ENCODE results near the gene RANBP10. TPM values are rescaled to one million over a fixed set of nuclear protein-coding genes. Genes with fewer than 3 reads are reported as not detected.

Gene RANBP10
- total and polyA plus RNA-seq, 2 of the 8 experiments (the other 6 are each of a cell fraction or from before 2014, with no cell fraction given): 14.2 to 16.8 TPM

GRCh38 chr16:67746846-67747245 is 59.5 kb downstream of the RANBP10 start:
- no peak overlapping the region for H3K4me3 ChIP-seq (ENCODE audit: extremely low read depth in 1 of 4, insufficient read depth in 2 of 4, low read depth in 3 of 4, low read length in 4 of 4)
- no peak overlapping the region for H3K18ac ChIP-seq (ENCODE audit: extremely low read depth, low read length)
- FAIRE-seq (no peak), DNase-seq (ENCODE audit: low read depth in 1 of 2, low spot score in 2 of 2) (no peak)
- H3K9me3 ChIP-seq (ENCODE audit: insufficient read depth in 2 of 2, low read depth in 1 of 2, low read length in 1 of 2): no peaks in the 10 kb centered on the region
- no peak overlapping the region for H2BK120ac ChIP-seq (replicated peaks; ENCODE audit: low read depth, low read length)
- no peak overlapping the region for H3K4me2 ChIP-seq (ENCODE audit: insufficient read depth in 1 of 2, low read depth in 2 of 2, low read length in 2 of 2)
- H2AFZ ChIP-seq (ENCODE audit: low read length): no peak overlapping the region
- H3K36me3 ChIP-seq (ENCODE audit: control insufficient read depth in 2 of 4, insufficient read depth in 4 of 4, low read length in 3 of 4): peaks cover 0 to 10% (median 0%) of the 10 kb centered on the region in 4 experiments; a peak in 2 of 8 replicates
- no peak overlapping the region for H3K4ac ChIP-seq (replicated peaks; ENCODE audit: insufficient read length, low read depth, low read length)
- H3K9ac ChIP-seq (replicated peaks in 1 of 4; ENCODE audit: extremely low read depth in 1 of 4, low read depth in 3 of 4, low read length in 3 of 4): no peak overlapping the region
- H2AK5ac ChIP-seq (ENCODE audit: low read depth, low read length): no peak overlapping the region
- no peak overlapping the region for H2BK20ac ChIP-seq (ENCODE audit: low read length)
- no peaks in the 10 kb centered on the region for H3K27me3 ChIP-seq (replicated peaks in 1 of 4; ENCODE audit: control insufficient read depth in 3 of 4, extremely low read depth in 1 of 4, insufficient read depth in 3 of 4, low read length in 3 of 4)
- H3K23me2 ChIP-seq (ENCODE audit: low read depth, low read length): no peaks in the 10 kb centered on the region
- no peak overlapping the region for H3K27ac ChIP-seq (ENCODE audit: low read depth, low read length)
- H3K79me1 ChIP-seq (ENCODE audit: low read depth, low read length): no peaks in the 10 kb centered on the region
- no peak overlapping the region for H4K8ac ChIP-seq (ENCODE audit: extremely low read depth, insufficient read depth, low read length)
- H3K23ac ChIP-seq (ENCODE audit: insufficient read length): no peak overlapping the region
- H3K56ac ChIP-seq (replicated peaks; ENCODE audit: insufficient read length, low read depth, low read length): no peak overlapping the region
- H4K5ac ChIP-seq (ENCODE audit: insufficient read length, low read depth, low read length): no peak overlapping the region
- H2BK15ac ChIP-seq (ENCODE audit: low read length): no peak overlapping the region
- H2BK12ac ChIP-seq (ENCODE audit: low read depth, low read length): no peak overlapping the region
- H3K4me1 ChIP-seq (replicated peaks in 1 of 4; ENCODE audit: control insufficient read depth in 3 of 4, insufficient read depth in 4 of 4, low read length in 3 of 4): no peaks in the 10 kb centered on the region
- no peak overlapping the region for H2BK5ac ChIP-seq (ENCODE audit: low read depth, low read length)
- ChIA-PET POLR2A (ENCODE audit: partially characterized antibody) (no interaction called here), CTCF (ENCODE audit: partially characterized antibody) (interaction anchor here (1.2 kb wide), 1 partner anchor 314 kb away, joined by 3 read pairs; no protein-coding TSS in a partner anchor)
- no peaks in the 10 kb centered on the region for H3K79me2 ChIP-seq (ENCODE audit: control insufficient read depth in 1 of 2, insufficient read depth in 2 of 2, low read length in 2 of 2)
- peaks cover 0 to 8% of the 10 kb centered on the region in 2 experiments for H4K20me1 ChIP-seq (replicated peaks in 1 of 2; ENCODE audit: control insufficient read depth in 1 of 2, insufficient read depth in 2 of 2, low read length in 2 of 2)
- H4K91ac ChIP-seq (replicated peaks; ENCODE audit: insufficient read length, low read length): no peak overlapping the region
- H3K14ac ChIP-seq (ENCODE audit: insufficient read length): no peak overlapping the region
- no peak for TF ChIP-seq KDM4A (IDR thresholded peaks at IDR 0.05; ENCODE audit: low read depth, low read length, severe bottlenecking)
- TF ChIP-seq SP4 (IDR thresholded peaks at IDR 0.05; ENCODE audit: low read length): no peak
- no peak for TF ChIP-seq RNF2 (IDR thresholded peaks at IDR 0.05; ENCODE audit: borderline replicate concordance, low read depth, low read length, missing control alignments, poor library complexity, severe bottlenecking)
- no peak for TF ChIP-seq YY1 (IDR thresholded peaks at IDR 0.05; ENCODE audit: low read depth, low read length)
- no peak for TF ChIP-seq POU5F1 (IDR thresholded peaks at IDR 0.05; ENCODE audit: low read depth, low read length)
- TF ChIP-seq RAD21 (IDR thresholded peaks at IDR 0.05 in 1 of 2, conservative IDR thresholded peaks at IDR 0.05 in 1 of 2; ENCODE audit: low read depth in 2 of 2, low read length in 2 of 2): no peak
- TF ChIP-seq BACH1 (IDR thresholded peaks at IDR 0.05; ENCODE audit: low read length): no peak
- TF ChIP-seq CBX5 (IDR thresholded peaks at IDR 0.05; ENCODE audit: low read depth, low read length): no peak
- no peak for TF ChIP-seq SIN3A (conservative IDR thresholded peaks at IDR 0.05 in 1 of 2, IDR thresholded peaks at IDR 0.05 in 1 of 2; ENCODE audit: low read depth in 1 of 2, low read length in 2 of 2)
- no peak for TF ChIP-seq GTF2F1 (IDR thresholded peaks at IDR 0.05; ENCODE audit: borderline replicate concordance, low read depth, low read length)
- TF ChIP-seq USF2 (IDR thresholded peaks at IDR 0.05; ENCODE audit: low read length): no peak
- no peak for TF ChIP-seq TEAD4 (IDR thresholded peaks at IDR 0.05; ENCODE audit: low read depth, low read length)
- no peak for TF ChIP-seq HDAC6 (IDR thresholded peaks at IDR 0.05; ENCODE audit: low read depth, low read length)
- TF ChIP-seq TAF7 (optimal IDR thresholded peaks at IDR 0.05; ENCODE audit: borderline replicate concordance, low read depth, low read length): no peak
